NCI-H1694 (cell line): ENCODE data around the gene MOV10.

Experiments used
- DNase-seq: peaks from one replicate; lab custom pipeline; 2025; lab: John Stamatoyannopoulos, UW

The MOV10 gene

GRCh38 chr1:112700290-112701226 is 26.1 kb downstream of the MOV10 start:
- peak; percentile 95 for DNase-seq

- no peak for DNase-seq
Measured at GRCh38 chr1:112701227-112702066, 27.0 kb downstream of the MOV10 start.

DNA sequence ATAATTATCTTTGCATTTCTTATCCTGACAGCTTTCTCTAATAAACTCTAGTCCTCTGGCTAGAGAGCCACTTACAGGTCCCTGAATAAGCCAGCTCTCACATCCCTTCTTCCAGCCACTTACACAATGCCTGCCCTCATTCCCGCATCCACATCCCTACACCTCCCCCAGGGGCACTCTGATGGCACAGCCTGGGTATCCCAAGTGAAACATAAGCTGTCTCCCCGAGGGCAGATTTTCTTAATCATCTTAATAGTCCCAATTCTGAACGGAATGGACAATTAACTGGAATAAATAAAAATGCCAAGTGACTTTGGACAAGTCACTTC is 27.6 kb downstream of the MOV10 start:
- no peak for DNase-seq

DNA sequence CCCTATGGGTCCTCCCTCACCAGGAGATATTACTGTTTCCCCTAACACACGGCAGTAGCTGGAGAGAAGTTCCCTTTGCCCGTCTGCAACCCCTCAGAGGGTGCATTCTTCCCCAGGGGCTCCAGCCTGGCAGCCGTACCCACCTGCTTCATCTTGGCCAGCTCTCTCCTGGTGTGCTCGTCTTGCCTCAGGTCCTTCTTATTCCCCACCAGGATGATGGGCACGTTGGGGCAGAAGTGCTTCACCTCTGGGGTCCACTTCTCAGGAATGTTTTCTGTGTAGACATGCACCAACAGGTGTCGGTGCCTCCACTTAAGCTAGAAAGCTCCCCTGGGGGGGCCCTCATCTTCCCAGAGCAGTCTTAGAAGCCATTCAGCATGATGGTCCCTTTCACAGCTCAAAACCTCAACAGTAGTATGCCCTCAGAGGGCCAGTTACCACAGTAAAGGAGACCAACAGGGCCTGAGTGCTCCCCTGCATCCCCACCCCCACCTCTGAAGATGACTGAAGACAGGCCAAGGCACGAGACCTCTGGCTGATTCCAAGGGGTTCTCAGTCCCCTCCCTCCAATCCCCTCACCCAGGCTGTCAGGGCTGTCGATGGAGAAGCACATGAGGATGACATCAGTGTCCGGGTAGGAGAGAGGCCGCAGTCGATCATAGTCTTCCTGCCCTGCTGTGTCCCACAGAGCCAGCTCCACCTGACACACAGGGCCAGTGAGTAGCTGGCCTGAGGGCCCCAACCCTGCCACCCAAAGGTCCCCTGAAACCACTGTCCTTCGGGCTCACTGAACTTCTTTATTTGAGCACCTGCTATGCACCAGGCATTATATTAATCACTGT is 28.2 kb downstream of the MOV10 start:
- no peak for DNase-seq

DNA sequence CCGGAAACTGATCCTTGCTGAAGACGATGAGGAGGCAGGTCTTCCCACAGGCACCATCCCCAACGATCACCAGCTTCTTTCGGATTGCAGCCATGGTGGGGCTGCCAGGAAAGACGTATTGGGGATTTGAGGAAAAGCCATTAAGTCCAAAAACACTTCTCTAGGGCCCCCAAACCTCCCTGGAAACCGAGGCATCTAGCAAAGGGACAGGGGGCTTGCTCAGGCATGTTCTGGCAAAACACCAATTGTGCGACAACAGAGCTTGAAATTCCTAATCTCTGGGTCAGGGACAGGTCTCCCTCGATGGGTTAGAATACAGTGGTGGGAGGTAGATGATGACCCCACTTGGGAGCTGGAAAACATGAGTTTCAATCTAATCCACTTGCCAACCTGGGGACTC is 29.2 kb downstream of the MOV10 start:
- DNase-seq = no peak

DNA sequence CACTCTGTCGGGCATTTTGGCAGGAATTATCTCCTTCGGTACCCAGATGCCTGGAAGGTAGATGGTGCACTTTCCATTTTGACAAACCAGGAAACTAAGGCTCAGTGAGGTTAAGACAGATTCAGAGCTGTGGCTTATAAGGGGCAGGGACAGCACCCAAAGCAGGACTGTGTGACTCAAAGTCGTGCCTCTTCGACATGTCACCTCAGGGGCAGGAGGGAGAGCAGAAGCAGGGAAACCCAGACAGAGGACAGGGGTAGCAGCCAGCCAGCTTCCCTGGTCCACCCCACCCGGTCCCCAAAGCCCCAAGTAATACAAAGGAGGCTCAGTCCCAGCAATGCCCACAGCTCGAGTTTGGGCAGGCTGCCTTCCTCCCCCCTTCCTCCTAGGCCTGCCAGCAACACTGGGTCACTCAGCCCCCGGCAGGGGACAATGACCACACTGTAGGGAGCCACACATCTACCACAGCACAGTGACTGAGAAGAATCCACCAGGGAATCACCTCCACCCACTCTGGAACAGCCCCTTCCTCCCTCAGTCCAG is 30.0 kb downstream of the MOV10 start:
- no peak for DNase-seq

DNA sequence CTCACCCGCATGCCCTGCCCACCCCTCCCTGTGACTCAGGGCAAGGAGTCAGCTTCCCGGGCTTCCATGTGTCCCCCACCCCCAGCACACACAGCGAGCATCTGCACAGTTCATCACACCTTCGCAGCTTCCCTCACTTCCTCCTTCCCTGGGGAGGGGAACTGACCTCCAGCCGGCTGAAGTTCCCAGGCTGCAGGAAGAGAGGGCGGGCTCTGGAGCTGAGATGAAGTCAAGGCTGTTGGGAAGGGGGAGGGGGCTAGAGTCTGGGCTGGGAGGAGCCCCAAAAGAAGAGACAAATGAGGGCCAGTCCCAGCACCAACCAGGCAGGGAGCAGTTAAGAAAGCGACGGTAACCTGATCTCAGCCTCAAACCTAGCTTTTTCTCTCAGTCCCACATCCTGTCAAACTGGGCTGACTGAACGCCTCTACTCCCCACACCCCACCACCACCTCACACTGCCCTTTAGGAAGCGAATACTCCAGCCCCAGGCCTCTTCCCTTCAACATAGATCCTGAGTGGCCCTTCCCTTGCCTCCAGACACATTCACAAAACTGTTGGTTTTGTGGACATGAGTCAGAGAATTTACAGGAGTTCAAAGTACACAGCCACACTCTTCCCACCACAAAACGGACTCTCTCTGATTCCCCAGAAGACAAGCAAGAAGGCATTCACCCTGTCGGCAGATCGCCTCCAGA is 30.6 kb downstream of the MOV10 start:
- DNase-seq = no peak

DNA sequence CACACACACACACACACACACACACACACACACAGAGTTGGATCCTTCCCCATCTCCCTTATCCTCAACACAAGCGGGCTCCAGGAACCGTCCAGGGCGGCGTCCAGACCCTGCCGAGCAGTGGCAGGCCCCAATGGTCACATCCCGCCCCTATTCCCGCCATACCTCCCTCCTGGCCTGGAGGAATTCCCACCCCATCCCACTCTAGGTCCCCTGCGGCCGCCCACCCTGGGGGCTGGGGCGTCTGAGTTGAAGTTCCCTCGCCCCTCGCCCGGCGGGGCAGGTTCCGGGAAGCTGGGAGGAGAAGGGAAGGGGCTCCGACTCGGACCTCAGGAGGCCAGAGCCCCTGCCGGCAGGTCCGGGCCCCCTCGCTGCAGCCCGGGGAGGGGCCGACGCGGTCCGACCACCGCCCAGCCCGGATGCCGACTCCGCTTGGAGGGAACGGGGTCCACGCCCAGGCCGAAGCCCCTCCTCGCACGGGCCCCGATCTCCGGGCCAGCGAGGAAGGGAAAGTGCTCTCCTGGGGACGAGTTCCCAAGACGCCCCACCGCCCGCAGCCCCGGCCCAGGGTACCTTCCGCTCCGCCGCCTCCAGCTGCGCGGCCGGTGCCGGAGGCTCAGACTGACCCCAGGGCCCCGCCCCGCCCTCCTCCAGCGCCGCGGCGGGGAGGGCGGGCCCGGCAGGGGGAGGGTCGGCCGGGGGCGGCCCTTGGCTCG is 32.2 kb downstream of the MOV10 start, which contains the start of gene RHOC:
RHOC (minus strand) TSS at position 623 of the 716 bp plus-strand sequence. CDS start 3,328 bp downstream, outside the sequence.
- DNase-seq = no peak

DNA sequence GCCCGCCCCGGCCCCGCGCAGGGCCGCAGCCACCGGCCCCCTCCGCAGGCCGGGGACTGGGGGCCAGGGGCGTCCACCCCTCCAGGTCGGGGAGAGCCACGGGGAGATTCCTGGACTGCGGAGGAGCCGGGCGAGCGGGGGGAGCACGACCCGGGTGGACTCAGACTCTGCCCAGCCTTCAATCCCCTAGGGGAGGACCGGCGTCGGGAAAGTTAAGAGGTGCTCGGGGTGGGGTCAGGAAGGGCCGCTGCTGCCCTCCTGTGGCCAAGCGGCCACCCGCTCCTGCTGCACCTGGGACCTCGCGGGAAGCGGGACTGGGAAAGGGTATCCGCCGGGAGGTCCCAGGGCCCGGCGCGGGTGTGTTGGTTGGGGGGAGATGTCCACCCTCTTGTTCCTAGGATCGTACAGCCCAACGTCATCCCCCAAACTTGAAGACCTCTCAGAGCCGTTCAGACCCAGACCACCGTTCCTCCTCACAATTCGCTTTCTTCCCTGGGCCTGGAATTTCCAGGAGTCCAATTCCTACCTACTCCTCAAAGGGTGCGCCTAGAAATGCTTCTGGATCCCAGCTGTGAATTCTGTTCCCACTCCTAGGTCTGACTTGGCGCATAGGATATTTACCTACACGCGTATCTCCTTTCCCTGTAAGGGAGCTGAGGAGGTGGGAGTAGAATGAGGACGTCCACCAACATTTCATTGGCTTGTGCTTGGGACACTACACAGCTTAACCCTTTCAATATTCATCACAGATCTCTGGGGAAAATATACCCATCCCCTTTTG is 33.0 kb downstream of the MOV10 start:
- DNase-seq = peak; percentile 66

GRCh38 chr1:112708002-112708448 is 33.6 kb downstream of the MOV10 start:
- DNase-seq = no peak

GRCh38 chr1:112708489-112708888 is 34.0 kb downstream of the MOV10 start:
- DNase-seq = no peak

DNA sequence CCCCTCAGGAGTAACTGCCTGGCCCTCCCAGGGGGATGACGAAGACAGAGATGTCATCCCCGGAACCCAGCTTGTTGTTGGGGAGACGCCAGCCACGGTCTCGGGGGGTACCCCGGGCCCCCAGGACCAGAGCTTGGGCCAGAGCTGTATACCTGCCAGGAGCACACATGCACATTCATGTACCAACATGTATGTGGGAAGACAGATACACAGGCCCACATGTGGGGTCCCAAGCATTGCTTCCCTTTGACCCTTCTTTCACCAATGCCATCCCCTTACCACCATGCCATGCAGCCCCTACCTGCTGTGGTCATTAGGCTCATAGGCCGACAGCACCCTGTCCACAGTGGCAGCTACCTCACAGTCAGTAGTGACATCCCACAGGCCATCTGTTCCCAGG is 35.7 kb downstream of the MOV10 start:
- DNase-seq = no peak

DNA sequence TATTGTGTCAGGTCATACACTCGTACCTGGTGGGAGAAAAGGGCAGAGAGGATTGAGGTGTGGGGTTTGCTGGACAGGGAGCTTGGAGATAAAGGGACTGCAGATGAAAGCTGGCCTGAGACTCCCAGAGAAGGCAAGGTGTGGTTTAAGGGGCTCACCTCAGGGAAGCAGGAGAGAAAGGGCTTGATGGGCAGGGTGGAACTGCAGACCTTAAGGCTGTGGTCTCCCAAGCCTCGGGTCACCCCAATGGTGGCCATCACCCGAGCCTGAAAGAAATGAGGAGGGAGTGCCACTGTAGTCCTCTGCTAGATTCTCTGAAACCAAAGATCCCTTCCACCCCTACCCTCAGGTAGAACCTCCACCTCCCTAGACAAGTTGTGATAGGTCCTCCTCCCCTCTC is 36.1 kb downstream of the MOV10 start:
- DNase-seq = no peak

GRCh38 chr1:112711041-112711440 is 36.6 kb downstream of the MOV10 start:
- DNase-seq = no peak

DNA sequence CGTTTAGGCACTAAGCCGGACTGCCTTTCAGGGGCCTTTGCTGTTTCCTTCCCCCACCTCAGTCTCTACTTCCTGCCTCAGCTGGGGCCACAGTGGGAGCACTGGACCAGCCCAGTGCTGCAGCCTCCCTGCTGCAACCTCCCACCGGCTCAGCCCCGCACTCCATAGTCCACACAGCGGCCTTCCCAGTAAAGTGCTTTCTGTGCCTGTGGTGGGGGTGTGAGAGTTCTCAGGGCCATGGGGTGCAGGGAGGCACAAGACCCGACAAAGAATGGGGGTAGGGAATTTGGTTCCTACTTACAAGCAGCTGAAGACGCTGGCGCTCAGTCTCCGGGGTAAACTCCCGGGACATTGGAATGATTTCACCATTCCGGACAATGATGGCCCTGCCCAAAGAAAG is 37.2 kb downstream of the MOV10 start:
- DNase-seq = no peak

DNA sequence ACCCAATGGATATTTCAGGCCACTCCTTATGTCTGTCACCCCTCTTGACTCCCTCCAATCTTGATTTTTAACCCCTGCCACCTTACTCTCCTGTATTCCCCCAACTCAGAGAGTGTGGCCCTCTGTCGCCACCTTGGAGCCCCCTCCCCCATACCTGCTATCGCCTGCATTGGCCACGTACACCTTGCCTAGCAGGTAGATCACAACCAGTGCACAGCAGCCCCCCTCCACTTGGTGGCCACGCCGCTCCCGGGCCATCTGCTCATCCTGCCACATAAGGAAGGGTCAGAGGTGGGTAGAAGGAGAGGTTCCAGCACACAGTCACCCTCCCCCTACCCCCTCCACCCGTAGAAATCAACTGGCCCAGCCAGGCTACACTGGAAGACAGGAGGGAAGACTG is 37.7 kb downstream of the MOV10 start:
- no peak for DNase-seq

DNA sequence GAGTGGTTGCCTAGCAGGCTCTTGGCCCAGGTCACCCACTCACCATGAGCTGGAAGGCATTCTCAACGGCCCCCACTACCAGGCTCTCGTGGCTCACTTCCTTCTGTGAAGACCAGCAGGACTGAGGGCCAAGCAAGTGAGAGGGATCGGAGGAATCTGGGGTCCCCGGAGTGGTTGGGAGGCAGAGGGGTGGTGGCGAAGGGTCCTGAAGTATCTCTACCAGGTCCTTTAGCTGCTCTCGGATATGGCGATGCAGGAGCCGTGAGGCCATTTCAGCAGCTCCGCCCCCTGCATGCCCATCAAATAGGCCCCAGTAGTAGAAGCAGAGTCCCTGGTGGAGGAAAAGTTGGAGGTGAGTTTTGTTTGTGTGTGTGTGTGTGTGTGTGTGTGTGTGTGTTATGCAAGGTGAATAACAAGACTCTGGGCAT is 38.3 kb downstream of the MOV10 start:
- DNase-seq = no peak

DNA sequence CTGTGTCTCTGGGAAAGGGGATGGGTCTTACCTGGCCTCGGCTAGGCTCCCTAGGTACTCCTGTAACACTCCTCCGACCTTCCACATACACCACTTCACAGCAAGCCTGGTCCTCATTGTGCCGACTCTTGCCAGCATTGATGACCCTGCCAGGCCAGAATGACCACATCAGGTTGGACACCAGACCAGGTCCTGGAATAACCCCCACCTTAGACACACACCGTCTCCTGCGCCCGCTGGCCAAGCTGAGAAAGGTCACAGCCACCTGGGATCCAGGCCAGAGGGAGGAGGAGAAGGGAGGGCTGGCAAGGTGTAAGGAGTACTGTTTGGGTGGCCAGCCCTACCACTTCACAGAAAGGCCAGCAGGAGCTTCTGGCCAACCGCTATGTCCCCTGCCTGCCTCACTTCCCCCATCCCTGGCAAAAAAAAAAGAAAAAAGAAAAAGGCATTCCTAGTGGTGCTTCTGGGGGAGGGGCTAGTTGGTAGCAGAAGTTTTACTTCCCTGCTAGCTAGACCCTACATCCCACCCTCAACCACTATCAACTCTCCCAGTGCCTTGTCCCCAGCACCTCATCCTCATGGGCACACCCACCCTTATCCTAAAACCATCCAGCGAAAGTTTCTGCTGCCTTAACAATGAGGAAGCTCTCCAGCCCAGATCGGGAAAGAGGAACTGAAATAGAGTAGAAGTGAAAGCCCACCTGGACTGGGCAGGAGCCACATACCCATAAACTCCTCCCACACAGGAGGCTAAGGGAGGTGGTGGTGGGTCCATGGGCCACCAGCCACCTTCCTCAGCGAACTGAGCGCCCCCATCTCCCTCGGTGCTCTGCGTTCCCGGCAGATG is 39.2 kb downstream of the MOV10 start:
- no peak for DNase-seq
